GM13976 (cell line): ENCODE results near the gene AGRP.

Experiments used
- DNase-seq: peaks from one replicate; pipeline ENCODE4 v3.0.0; 2012; ENCODE audit warnings: low spot score
- in situ Hi-C: fragments of 300-500 bp; cut with MboI; formaldehyde crosslinking; loops from one replicate; pipeline ENCODE4 v1.12.0; 2022; ENCODE audit warnings: low sequenced_read_pairs, mixed read lengths, inconsistent platforms; ENCODE audit not compliant: unreplicated experiment
- TF ChIP-seq, protein P1 (sequence below): IDR thresholded peaks from 2 replicates; pipeline ENCODE4 v1.5.1; 2012; ENCODE audit warnings: borderline replicate concordance, mild to moderate bottlenecking; ENCODE audit not compliant: insufficient read depth; ENCODE audit errors: extremely low read depth, missing control alignments, control extremely low read depth

The AGRP gene

DNA sequence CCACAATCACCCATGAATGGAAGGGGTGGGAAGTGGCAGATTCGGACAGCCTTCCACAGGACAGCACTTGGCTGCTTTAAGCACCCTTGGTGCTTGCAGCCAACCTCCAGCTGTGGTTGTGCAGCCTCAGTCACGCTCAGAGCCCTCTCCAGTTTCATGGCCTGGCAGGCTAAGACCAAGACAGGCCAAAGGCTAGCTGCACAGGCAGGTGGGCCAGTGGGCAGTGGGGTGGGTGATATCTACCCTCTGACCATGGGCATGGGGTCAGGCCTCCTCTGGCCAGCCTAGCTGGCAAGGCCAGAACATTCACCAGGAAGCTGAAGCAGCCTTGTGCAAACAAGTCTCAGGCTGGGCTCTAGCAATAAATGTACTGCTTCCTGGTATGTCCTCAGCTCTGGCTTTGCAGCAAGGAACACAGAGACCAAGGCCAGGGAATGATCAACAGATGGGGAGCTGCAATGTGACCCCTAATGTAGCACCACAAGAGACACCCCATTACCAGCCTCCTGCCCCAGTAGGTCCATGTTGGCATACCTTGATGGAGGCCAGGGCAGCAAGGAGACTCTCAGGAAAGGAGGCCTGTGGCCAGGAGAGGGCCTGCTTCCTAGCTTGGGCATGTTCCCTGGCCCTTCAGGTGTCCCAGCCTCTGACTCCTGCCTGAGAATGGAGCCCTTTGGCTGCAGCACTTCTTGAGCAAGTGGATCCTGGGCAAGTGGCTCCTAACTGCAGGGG lies 31.5 kb downstream of the AGRP start:
- TF ChIP-seq, protein P1, sequence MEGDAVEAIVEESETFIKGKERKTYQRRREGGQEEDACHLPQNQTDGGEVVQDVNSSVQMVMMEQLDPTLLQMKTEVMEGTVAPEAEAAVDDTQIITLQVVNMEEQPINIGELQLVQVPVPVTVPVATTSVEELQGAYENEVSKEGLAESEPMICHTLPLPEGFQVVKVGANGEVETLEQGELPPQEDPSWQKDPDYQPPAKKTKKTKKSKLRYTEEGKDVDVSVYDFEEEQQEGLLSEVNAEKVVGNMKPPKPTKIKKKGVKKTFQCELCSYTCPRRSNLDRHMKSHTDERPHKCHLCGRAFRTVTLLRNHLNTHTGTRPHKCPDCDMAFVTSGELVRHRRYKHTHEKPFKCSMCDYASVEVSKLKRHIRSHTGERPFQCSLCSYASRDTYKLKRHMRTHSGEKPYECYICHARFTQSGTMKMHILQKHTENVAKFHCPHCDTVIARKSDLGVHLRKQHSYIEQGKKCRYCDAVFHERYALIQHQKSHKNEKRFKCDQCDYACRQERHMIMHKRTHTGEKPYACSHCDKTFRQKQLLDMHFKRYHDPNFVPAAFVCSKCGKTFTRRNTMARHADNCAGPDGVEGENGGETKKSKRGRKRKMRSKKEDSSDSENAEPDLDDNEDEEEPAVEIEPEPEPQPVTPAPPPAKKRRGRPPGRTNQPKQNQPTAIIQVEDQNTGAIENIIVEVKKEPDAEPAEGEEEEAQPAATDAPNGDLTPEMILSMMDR = no peak
- DNase-seq = no peak
- in situ Hi-C loops = no loop called here

DNA sequence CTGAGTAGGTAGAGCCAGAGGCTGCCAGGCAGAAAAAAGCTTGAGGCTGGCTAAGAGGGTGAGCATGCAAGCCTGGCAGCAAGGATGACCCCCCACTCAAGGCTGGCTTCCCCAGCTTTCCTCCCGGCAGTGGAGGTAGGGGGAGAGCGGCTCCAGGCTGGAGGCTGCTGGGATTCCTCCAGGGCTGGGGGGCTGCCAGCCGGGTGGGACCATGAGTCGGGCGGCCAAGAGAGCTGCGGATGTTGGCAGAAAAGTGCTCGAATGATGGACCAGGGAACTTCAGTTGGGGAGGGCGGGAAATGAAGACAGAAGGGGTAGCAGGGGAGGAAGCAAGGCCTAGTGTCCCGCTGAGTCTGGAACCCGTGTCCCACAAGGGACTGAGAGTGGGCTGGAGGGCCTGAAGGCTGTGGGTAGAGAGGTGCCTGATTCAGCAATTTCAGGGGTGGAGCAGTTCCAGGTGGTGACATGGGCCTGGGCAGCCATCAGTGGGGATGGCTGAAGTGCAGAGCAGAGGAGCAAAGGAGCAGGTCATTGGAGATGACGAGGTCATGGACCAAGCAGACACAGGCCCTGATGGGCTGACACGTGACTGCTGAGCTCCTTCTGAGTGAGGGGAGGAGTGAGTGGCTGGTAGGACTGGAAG lies 32.2 kb downstream of the AGRP start:
- in situ Hi-C loops = no loop called here
- TF ChIP-seq, protein P1 = no peak
- DNase-seq = no peak

DNA sequence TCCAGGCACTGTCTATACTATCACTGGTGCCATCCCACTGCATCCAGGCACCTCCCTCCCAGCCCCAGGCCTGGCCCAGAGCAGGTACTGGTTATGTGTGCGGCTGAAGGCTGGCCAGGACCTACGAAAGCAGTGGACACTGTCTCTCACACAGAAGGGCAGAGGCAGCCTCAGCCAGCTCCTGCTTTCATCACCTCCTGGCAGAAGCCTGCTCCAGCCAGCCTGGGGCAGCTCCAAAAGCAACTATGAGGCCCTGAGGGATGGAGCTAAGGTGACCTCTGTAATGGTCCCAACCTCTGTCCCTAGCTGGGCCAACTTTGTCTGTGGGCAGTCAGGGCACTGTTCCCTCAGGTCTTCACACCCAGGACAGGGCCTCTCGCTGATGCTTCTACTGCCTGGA lies 33.6 kb downstream of the AGRP start:
- TF ChIP-seq, protein P1 = no peak
- in situ Hi-C loops = no loop called here
- no peak for DNase-seq

DNA sequence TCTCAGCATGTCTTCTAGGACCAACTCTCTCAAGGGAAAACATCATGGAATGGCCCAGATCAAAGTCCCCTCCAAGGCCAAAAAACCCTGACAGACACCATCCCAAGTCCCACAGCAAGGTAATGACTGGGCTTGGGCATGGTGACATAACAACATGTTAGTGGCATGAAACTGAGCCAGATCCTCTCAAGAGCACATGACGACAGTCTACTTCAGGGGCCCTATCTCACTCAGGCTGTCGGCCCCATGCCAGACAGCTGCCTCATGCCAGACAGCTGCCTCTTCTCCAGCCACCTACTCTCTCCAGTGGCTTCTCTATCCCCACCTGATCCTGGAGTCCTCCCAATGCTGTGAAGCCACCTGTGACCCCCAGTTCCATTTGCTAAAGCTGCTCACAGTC lies 34.0 kb downstream of the AGRP start:
- TF ChIP-seq, protein P1 = no peak
- in situ Hi-C loops = no loop called here
- no peak for DNase-seq

DNA sequence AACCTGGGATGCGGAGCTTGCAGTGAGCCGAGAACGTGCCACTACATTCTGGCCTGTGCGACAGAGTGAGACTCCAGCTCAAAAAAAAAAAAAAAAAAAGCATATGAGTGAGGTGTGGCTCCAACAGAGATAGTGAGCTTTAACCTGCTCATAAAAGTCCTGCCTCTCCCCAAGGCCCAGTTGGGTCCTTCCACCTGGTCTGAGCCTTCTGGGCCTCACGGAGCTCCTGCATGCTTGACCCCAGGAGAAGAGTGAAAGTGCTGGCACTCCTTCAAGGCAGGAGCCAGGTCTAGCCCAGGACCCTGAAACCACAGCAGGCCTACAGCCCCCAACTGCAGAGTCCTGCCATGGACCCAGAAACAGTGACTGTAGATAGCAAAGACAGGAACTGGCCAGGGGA lies 34.8 kb downstream of the AGRP start:
- DNase-seq = no peak
- TF ChIP-seq, protein P1 = no peak
- in situ Hi-C loops = no loop called here

DNA sequence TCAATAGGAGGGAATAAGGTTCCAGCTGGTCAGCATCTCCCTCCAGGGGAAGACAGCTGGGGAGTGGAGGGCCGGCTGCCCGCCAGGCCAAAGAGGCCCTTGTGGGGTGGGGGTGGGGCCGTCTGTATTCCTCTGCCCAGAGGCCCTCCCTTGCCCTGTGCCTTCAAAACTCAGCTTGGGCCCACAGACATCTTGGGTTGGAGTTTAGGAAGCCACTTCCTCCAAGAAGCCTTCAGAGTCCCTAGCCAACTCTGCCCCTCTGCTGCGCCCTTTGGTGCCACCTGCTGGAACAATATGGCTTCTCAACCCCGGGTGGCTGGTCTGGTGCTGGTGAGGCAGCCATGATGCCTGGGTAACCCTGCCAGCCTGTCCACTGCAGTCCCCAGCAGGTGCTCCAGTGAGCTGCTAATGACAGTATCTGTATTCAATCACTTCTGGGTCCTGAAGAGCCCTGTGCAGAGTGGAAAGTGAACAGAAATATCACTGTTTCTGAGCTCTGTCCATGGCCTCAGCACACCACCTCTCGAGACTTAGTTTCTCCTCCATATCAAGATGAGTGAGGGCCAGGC lies 35.8 kb downstream of the AGRP start:
- in situ Hi-C loops = no loop called here

More for the DNA sequence above, 35.8 kb downstream of the AGRP start:
- TF ChIP-seq, protein P1 = peak; percentile 63
- peak; percentile 85 for DNase-seq
